ENCODE results near the gene RBM22.

Gene RBM22

GRCh38 chr5:150672237-150672883 is 28.5 kb downstream of the RBM22 start:
- no peak for DNase-seq

DNA sequence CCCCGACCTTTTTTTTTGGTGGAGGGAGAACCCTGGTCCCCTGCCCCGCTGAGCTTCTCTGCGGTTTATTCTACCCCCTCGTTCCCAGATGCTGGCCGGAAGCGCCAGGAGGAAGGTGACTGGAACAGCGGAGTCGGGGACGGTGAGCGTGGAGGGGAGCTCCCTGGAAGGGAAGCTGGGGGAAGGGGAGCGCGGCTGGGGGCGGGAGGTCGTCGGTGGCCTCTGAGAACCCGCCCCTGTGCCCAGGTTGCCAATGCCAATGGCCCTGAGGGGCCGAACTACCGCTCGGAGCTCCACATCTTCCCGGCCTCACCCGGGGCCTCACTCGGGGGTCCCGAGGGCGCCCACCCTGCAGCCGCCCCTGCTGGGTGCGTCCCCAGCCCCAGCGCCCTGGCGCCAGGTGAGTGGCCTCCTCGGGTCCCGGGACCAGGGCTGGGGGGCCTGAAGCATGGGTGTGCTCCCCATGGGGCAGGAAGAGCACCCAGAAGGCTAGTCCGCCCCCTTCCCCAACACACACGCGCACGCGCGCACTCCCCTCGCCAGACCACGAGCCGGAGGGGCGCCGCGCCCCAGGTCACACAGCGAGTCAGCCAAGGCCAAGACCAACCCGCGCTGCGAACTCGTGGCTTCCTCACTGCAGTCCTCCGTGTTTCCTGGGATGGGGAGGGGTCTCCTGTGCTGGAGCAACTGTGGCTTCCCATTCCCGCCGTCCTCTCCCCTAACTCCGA is 29.2 kb downstream of the RBM22 start:
- DNase-seq, result no peak

DNA sequence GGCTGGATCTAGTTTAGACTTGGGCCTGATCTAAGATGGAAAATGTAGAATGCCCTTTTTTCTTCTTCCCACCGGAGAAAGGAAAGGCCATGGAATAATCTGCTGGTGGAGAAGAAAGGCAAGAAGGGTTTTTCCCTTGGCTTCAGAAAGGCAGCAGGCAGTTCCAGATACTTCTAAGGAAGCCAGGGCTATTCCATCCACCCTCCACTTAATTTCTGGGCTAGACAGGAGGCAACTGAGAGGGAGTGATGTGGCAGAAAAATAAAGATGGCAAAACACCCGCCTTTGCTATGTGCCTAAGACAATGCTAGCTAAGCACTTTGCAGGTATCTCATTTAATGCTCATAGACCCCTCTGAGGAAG is 29.9 kb downstream of the RBM22 start:
- no peak for DNase-seq

DNA sequence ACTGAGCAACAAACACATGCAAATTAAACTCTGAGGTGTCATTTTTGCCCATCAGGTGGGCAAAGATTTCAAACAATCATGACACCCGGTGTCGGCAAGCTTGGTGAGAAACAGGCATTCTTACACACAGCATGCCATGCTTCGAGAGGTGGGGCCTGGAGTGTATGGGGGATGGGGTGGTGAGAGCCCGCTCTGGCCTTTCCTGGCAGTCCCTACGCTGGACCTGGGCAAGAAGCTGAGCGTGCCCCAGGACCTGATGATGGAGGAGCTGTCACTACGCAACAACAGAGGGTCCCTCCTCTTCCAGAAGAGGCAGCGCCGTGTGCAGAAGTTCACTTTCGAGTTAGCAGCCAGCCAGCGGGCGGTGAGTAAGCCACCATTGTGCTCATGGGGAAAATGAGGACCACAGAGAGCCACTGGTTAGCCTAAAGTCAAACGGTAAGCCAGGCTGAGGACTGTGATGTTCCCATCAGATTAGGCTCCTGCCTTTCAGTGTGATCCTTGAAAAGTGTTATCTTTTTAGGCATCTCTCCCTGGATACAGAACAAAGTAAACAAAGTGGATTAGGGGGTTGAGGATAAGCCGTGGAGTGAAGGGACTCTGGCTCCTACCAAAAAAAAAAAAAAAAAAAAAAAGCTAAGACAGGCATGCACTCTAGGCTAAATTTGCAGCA is 30.5 kb downstream of the RBM22 start:
- no peak for DNase-seq

DNA sequence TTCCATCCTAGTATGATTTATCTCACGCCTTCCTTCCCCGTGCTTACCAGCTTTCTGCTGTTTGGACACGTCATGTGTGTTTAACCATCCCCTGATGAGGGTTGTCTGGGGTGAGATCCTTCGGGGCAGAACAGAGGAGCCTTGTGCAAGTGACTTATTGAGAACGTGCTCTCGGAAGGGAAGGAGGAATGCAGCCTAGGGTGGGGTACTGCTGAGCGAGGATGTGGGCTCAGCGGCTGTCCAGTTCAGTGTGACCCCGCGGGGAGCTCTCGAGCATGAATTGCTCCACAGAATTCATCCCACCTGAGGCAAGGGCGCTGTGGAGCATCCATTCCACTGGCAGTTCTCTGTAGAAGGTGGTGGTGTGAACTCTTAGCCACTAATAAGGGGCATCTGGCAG is 35.8 kb downstream of the RBM22 start:
- no peak for DNase-seq

DNA sequence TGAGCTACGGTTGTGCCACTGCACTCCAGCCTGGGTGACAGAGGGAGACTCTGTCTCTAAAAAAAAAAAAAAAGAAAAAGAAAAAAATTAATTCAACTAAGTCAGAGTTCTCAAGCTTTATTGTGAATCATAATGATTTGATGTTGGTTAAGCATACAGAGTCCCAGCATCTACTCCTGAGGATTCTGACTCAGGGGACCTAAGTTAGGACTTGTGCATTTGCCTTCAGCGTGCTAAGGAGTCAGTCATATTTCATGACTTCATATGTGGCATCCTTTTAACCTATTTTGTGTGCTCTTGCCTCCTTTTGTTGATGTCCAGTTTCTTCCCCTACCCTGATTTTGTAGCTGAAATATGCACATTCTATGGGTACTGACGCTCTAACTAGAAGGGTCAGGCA is 36.9 kb downstream of the RBM22 start:
- no peak for DNase-seq

DNA sequence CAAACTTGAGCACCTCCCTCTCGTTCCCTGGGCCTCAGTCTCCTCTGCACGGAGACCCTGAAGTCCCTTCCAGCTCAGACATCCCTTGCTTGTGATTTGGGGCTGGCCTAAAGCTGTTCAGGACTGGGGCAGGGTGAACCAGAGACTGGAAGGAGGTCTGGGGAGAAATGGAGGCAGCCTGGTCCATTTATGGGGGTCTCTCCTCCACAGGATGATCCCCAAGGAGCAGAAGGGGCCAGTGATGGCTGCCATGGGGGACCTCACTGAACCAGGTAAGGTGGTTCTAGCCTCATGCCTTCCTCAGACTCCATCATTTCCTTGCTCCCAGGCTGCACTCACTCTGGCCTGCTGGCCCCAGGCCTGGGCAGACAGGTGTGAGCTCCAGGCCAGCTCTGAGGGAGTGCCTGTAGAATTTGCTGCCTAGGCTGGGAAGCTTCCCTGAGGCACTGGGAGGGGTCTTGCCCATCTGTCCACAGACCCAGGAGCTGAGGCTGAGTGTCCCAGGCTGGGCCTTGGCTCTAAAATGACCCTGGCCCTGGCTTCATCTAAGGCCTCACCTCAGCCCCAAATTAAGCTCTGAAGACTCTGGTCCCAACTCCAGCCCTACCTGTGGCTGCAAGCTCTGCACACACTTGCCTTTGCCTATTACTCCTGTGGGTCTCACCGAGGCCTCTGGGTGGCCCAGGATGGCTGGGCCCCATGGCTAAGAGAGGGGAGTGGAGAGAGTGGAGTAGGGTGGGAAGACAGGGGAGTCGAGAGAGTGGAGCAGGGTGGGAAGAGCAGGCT is 37.9 kb downstream of the RBM22 start:
- DNase-seq, result no peak

DNA sequence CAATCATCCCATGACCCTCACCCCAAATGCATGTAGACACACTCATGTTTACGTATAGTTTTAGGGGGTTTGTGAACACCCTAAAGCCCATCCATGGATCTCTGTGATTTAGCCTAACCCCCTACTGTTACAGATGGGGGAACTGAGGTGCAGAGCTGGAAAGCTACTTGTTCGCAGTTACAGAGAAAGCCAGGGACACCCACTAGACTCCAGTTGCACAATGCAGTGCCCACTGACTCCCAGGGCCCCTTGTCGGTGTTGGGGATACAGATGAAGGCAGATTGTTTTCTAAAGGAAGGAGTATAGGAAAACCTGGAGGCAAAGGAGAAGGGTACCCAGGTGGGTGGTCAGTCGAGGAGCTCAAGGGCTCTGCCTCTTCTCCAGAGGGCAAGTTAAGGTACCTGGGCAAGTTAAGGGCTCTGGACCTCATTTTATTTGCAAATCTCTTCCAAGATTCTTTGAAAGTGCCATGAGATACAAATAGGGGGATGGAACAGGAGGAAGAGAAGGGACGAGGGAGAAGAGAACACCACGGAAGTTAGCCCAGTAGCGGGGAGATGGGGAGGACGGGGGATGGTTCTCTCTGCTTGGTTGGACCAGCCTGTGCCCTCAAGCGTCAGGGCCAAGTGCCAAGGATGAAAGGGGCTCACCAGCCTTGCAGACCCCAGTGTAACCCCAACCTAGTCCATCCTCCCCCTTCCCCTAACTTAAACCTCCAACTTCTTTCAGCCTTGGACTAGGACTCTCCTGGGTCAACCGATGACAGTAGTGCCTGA is 38.9 kb downstream of the RBM22 start:
- DNase-seq, result no peak

DNA sequence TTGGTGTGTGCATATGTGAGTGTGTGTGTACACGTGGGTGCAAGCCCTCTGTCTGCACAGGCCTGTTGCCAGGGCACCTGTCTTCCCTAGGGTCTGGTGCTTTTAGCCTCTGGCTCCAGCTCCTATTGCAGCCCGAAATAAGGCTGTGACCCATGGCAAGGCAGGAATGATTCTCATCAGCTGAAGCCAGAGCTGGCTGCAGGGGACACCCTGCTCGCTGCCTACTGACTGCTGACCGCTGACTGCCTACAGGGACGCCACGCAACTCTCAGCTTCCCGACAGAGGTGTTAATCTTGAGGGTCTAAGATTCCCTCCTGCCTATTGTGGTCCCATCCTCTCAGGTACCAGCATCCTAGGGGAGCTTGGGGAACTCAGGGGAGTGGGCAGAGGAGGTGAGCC is 39.8 kb downstream of the RBM22 start, which contains the start of gene MYOZ3:
Gene MYOZ3 (plus strand): TSS at position 166 of the 400 bp plus-strand sequence. CDS start 1,691 bp downstream, outside the sequence.
- DNase-seq, result no peak

DNA sequence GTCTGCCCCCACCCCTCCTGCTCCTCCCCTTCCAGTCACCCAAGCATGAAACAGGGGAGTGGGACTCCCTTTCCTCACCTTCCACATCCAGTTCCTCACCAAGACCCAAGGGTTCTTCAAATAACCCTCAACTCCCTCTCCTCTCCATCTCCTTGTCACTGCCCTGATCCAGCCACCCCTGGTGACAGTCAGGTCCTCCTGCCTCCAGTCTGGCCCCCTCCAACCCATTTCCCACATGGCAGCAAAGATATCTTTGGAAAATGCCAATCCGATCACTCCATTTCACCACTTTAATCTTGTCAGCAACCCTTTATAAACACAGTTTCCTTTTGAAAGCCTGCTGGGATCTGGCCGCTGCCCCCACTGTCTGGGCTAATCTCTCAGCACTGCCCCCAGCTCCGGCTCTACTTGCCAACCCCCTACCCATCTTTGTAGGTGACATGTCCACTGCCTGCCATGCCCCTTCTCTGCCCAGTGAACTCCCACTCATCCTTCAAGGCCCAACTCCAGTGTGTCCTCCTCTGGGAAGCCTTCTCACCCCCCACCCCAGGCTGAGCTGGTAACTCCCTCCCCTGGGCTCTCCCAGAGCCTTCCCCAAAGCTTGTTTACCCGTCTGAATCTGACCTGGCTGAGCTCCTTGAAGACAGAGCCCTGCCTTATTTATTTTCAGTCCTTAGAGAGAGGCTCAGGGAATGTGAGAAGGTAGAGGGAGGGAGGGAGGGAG is 40.6 kb downstream of the RBM22 start:
- no peak for DNase-seq

GRCh38 chr5:150659360-150660107 is 41.3 kb downstream of the RBM22 start:
- no peak for DNase-seq

DNA sequence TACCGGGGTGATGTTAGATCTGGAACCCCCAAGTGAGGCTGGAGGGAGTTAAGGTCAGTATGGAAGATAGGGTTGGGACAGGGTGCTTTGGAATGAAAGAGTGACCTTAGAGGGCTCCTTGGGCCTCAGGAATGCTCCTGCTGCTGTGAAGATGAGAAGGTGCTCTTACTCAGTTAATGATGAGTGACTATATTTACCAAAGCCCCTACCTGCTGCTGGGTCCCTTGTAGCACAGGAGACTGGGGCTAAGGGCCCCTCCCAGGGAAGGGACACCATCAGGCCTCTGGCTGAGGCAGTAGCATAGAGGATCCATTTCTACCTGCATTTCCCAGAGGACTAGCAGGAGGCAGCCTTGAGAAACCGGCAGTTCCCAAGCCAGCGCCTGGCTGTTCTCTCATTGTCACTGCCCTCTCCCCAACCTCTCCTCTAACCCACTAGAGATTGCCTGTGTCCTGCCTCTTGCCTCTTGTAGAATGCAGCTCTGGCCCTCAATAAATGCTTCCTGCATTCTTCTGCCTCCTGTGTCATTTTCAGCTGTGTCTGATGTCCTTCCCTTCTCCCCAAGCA is 42.1 kb downstream of the RBM22 start:
- no peak for DNase-seq

DNA sequence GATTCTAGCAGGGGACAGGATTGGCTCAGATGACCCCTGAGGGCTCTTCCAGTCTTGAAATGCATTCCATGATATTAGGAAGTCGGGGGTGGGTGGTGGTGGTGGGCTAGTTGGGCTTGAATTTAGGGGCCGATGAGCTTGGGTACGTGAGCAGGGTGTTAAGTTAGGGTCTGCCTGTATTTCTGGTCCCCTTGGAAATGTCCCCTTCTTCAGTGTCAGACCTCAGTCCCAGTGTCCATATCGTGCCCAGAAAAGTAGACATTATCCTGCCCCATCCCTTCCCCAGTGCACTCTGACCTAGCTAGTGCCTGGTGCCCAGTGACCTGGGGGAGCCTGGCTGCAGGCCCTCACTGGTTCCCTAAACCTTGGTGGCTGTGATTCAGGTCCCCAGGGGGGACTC is 42.7 kb downstream of the RBM22 start:
- no peak for DNase-seq

DNA sequence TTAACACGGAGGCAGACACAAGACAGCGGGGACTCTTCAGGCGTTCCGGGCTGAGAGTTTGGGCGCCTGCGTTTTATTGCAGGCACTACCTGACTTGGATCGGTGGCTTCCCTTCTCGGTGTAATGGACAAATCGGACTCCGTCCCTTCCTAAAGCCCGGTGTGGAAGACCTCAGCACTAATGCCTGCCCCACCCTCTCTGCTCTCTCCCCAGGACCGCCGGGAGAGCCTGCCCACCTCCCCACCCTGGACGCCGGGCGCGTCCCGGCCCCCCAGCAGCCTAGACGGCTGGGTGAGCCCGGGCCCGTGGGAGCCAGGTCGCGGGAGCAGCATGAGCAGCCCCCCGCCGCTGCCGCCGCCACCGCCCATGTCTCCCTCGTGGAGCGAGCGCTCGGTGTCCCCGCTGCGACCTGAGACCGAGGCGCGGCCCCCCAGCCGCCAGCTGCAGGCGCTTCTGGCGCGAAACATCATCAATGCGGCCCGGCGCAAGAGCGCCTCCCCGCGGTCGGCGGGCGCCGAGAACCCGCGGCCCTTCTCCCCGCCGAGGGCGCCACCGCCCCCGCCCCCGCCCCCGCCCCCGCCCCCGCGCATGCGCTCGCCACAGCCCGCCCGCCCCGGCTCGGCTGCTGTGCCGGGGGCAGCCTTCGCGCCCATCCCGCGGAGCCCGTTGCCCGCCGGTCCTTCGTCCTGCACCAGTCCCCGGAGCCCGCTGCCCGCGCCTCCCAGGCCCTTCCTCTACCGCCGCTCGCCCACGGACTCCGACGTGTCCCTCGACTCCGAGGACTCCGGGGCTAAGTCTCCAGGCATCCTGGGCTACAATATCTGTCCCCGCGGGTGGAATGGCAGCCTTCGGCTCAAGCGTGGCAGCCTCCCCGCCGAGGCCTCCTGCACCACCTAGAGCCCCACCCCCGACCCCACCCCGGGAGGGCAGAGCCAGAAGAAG is 44.4 kb downstream of the RBM22 start:
- peak; percentile 68 for DNase-seq

DNA sequence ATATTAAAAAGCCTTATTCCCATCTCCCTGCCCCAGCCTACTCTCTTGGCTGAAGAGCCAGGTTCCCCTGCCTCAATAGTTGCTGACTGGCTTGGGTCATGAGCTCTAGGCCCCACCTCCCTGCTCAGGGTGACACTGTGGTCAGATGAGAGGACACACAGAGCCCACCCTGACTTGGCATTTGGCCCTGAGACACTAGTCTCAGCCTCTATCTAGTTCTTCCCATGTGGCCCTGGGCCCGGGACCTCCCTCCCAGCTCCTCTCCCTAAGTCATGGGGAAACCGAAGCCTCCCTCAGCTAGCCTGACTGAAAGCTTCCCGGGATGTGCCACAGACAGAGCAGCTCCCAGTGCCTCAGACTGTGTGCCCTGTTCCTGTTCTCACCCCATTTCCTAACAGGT is 45.6 kb downstream of the RBM22 start:
- DNase-seq, result no peak

DNA sequence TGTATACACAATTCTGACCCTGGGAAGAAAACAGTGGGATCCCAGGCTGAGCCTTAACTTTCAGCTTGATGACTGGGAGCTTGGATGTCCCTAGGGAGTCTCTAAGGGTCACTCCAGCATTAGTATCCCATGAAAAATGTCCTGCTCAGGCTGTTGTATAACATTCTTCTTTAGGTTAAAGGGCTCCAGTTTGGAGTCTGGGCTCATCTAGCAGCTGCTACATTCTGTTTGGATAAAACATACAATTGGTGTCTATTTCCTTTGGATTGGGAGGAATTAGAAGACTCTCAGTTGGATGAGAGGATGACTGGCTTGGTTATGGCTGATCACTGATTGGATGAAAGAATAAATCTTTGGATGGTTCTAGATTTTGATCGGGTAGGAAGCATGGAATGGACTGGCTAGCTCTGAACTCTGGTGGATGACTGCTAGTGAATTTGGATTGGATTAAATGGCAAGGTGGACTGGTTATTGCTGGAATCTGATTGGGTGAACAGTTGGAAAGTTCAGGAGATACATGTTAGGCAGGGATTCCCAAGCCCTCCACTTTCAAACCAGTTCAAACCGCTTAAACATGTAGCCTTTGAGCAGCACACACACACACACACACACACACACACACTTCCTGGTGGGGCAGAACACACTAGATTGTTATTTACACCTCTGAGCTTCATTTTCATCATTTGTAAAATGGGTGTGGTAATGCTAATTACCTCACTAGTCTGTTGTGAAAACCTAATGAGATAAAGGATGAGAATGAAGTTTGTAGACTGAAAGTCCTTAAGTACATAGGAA is 46.9 kb downstream of the RBM22 start:
- no peak for DNase-seq

- no peak for DNase-seq
Measured at GRCh38 chr5:150653145-150653761, 47.6 kb downstream of the RBM22 start.
